Lower lobe of right lung (tissue), 2 donors: ENCODE data around the gene CFAP100. TPM values are rescaled to one million over a fixed set of nuclear protein-coding genes. Genes with fewer than 3 reads are reported as not detected.

Source experiments
- ATAC-seq, 2 donors: fragments of 200-7000 bp; cut with Tn5 transposase; one replicate each; pipeline ENCODE4 v1.9.1; 2020 to 2022; ENCODE audit warnings: mild to moderate bottlenecking in 2 of 2, moderate library complexity in 2 of 2
- DNase-seq: peaks from one replicate; pipeline ENCODE4 v3.0.0-alpha.2; 2020
- H3K27ac ChIP-seq: fragments of 200-600 bp; one replicate; pipeline ENCODE4 v1.8.0; 2022
- H3K27me3 ChIP-seq: fragments of 200-600 bp; one replicate; pipeline ENCODE4 v1.8.0; 2022; ENCODE audit warnings: low read depth
- H3K36me3 ChIP-seq: fragments of 200-600 bp; one replicate; pipeline ENCODE4 v1.8.0; 2022; ENCODE audit warnings: mild to moderate bottlenecking
- H3K4me1 ChIP-seq: fragments of 200-600 bp; one replicate; pipeline ENCODE4 v1.8.0; 2022
- H3K4me3 ChIP-seq: fragments of 200-600 bp; one replicate; pipeline ENCODE4 v1.8.0; 2022; ENCODE audit warnings: mild to moderate bottlenecking
- H3K9me3 ChIP-seq: fragments of 200-600 bp; one replicate; pipeline ENCODE4 v1.8.0; 2022
- CTCF ChIP-seq: fragments of 200-600 bp; IDR thresholded peaks from one replicate; pipeline ENCODE4 v1.8.0; 2022; ENCODE audit warnings: antibody characterized with exemption, mild to moderate bottlenecking
- intact Hi-C: fragments of 100-400 bp; cut with DNase I; formaldehyde crosslinking; loops from one replicate; pipeline ENCODE4 v1.11.0; 2022
- total RNA-seq: library from RNA; stranded (reverse); fragmentation: NEBNext Ultra II Directional; extraction: Animal tissue kit (Norgen Biotek cat#: 25700); gene quantifications from one replicate; pipeline ENCODE4 v1.2.1, GENCODE V29; 2021
- donor health status: DM: no; HTN: yes; CAD: no; lungs with severe emphysema.

The CFAP100 gene
- total RNA-seq, 1 donor from 2014 or later: 21.5 TPM

DNA sequence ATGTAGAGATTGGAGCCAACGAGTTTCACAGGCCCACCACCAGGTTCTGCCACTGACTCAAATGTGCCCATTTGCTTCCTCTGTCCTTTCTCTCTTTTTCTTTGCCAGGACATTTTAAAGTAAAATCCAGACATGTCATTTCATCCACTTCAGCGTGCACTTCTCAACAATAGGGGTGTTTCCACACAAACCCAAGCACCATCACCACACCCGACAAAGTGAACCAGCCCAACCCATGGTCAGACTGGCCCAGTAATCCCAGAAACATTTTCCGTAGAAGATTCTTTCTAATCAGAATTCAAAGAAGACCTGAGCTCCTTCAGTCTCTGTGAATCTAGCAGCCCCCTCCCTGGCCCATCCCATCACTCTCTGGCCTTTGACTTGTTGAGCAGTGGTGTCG, 13.4 kb downstream of the CFAP100 start:
- DNase-seq: no peak
- Histone ChIP-seq H3K4me1 (no peaks in the 10 kb centered on the region), H3K27me3 (no peaks in the 10 kb centered on the region), H3K4me3 (no peak overlapping the region), H3K9me3 (no peaks in the 10 kb centered on the region), H3K27ac (no peak overlapping the region), H3K36me3 (no peaks in the 10 kb centered on the region)
- intact Hi-C loops: no loop called here
- no peak for TF ChIP-seq CTCF
- no peak for ATAC-seq

DNA sequence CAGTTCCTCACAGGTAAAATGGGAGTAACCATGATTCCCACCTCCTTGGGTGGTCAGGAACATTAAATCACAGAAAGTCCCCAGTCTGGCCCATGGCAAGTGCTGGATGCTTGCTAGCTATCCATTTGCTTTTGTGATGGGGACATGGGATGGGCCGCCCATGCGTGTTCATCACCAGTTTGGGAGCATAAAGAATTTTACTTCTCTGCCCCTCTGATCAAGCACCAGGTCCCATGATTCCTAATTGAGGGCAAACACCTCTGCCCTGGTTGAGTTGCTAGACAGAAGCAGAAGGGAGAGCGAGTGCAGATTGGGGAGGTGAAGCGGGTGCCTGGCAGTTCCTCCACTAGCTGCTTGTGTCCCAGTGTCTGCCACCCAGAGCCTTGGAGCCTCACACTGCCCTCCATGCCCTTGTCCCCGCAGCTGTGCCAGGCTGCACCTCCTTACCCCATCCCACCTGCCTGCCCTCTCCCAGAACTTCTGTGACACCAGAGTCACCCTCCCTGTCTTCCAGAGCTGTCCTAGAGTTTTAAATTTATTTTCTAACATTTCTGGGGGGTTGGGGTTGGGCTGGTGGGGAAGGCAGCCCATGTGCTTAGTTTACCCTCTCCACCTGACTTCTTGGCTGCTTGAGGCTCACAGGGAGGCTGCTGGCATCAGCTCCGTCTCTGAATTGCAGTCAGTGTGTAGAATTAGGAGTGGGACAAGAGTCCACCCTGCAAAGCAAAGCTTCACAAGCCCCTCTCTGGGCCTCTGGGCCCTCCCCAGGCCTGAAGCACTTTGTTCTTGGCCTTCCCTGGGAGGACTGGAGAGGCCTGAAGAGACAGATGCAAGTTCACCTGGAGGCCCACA, 18.4 kb downstream of the CFAP100 start:
- Histone ChIP-seq H3K27me3 (peaks cover 46% of the 10 kb centered on the region), H3K4me1 (no peaks in the 10 kb centered on the region), H3K9me3 (no peaks in the 10 kb centered on the region), H3K36me3 (no peaks in the 10 kb centered on the region), H3K27ac (no peak overlapping the region), H3K4me3 (no peak overlapping the region)
- ATAC-seq (no peak), DNase-seq (no peak)
- intact Hi-C loops: no loop called here
- TF ChIP-seq CTCF: no peak

DNA sequence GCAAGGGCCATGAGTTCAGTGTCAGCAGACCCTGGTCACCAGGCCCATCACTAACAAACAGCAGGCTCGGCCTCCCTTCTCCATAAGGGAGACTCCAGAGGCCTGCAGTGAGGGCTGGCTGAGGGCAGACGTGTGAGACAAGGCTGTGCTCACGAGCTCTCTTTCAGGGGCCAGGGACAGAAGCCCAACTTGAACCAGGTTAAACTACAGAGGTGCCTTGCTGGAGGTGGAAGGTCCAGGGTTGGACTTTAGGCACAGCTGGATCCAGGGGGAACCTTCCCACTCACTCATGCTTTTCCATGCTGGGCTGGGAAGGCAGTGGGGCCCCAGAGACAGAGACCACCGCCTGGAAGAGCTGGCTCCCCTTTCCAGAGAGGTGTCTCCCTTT, 19.0 kb downstream of the CFAP100 start:
- TF ChIP-seq CTCF: no peak
- H3K36me3 ChIP-seq: no peaks in the 10 kb centered on the region
- intact Hi-C loops: no loop called here
- peaks cover 52% of the 10 kb centered on the region for H3K27me3 ChIP-seq
- H3K9me3 ChIP-seq: no peaks in the 10 kb centered on the region
- DNase-seq (no peak), ATAC-seq (no peak)
- no peaks in the 10 kb centered on the region for H3K4me1 ChIP-seq
- no peak overlapping the region for H3K4me3 ChIP-seq
- H3K27ac ChIP-seq: no peak overlapping the region

DNA sequence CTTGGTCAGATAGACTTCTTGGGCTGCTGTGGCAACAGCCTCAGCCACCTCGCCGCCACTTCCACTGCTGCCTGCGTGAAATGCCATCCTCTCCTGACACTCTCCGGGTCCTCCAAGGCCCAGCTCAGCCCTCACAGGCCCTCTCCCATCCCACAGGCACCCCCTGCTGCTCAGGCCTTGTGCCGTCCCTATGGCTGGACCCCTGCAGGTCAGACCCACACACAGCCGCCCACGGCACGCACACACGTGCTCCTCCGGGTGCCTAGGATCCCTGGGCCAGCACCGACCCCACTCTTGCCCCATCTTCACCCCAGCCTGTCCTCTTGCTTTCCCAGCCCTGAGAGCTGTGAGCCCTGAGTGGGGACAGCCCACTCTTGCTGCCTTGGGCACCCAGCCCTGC, 19.7 kb downstream of the CFAP100 start:
- H3K4me1 ChIP-seq: no peaks in the 10 kb centered on the region
- no peak overlapping the region for H3K4me3 ChIP-seq
- no peaks in the 10 kb centered on the region for H3K9me3 ChIP-seq
- H3K27me3 ChIP-seq: peaks cover 54% of the 10 kb centered on the region
- no peak overlapping the region for H3K27ac ChIP-seq
- no peak for DNase-seq
- ATAC-seq: no peak
- no peaks in the 10 kb centered on the region for H3K36me3 ChIP-seq
- intact Hi-C loops: no loop called here
- TF ChIP-seq CTCF: no peak

DNA sequence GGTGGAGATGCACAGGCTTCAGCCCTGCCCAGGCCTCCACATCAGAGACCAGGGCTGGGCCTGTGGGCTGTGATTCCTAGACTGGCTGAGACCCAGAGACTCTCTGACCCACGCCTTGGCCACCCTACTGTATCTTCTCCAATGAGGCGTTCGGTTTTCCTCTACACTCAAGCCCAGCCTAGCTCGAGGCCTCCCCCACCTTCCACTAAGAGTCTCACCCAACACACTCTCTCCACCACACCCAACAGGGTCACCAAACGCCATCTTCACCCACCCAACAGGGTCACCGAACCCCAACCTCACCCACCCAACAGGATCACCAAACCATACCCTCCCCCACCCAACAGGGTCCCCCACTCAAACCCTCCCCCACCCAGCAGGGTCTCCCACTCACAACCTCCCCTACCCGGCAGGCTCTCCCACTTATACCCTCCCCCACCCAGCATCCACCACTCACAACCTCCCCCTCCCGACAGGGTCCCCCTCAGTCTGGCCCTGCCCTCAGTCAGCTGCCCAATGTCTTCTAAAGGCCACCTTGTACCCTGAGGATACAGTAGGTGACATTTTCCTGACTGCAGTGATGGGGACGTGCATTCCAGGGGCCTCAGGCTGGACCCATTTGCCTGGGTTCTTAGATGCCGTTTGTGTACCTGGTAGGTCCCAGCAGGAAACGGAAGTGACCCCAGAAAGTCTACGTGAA, 20.4 kb downstream of the CFAP100 start:
- H3K4me3 ChIP-seq: no peak overlapping the region
- H3K9me3 ChIP-seq: no peaks in the 10 kb centered on the region
- H3K36me3 ChIP-seq: no peaks in the 10 kb centered on the region
- no peak overlapping the region for H3K27ac ChIP-seq
- intact Hi-C loops: no loop called here
- DNase-seq: no peak
- peaks cover 54% of the 10 kb centered on the region for H3K27me3 ChIP-seq
- H3K4me1 ChIP-seq: no peaks in the 10 kb centered on the region
- no peak for ATAC-seq
- TF ChIP-seq CTCF: no peak
